Dendritic cell treated with granulocyte-macrophage colony-stimulating factor and Interleukin-4, amounts not matched to agents 40 ng/mL and 50 ng/mL, for 4 days (primary cell): ENCODE data around the gene RPF1.

ENCODE experiments used
- H3K27ac Mint-ChIP-seq: one replicate; pipeline ENCODE4 v1.8.0; 2022; ENCODE audit warnings: mild to moderate bottlenecking, mixed read lengths
- H3K27me3 Mint-ChIP-seq: one replicate; pipeline ENCODE4 v1.8.0; 2022; ENCODE audit warnings: mild to moderate bottlenecking, mixed read lengths
- H3K36me3 Mint-ChIP-seq: one replicate; pipeline ENCODE4 v1.8.0; 2022; ENCODE audit warnings: low read depth, mixed read lengths
- H3K4me1 Mint-ChIP-seq: one replicate; pipeline ENCODE4 v1.8.0; 2022; ENCODE audit warnings: low read depth, mixed read lengths
- H3K4me3 Mint-ChIP-seq: one replicate; pipeline ENCODE4 v1.8.0; 2022; ENCODE audit warnings: mild to moderate bottlenecking, moderate library complexity, mixed read lengths
- H3K9me3 Mint-ChIP-seq: one replicate; pipeline ENCODE4 v1.8.0; 2022; ENCODE audit warnings: mixed read lengths
- intact Hi-C: fragments of 100-400 bp; cut with micrococcal nuclease; formaldehyde crosslinking; loops from one replicate; pipeline ENCODE4 v1.15.0; 2022

Gene RPF1

GRCh38 chr1:84541679-84542078 is 62.6 kb downstream of the RPF1 start:
- intact Hi-C loops = loop anchor here (10.0 kb wide), 2 partner anchors 213 to 397 kb away; partner anchors contain the start of gene PRKACB
- H3K36me3 Mint-ChIP-seq = peaks cover 76% of the 10 kb centered on the region
- H3K4me3 Mint-ChIP-seq = no peak overlapping the region
- H3K27me3 Mint-ChIP-seq = no peaks in the 10 kb centered on the region
- no peak overlapping the region for H3K27ac Mint-ChIP-seq
- H3K9me3 Mint-ChIP-seq = no peaks in the 10 kb centered on the region
- H3K4me1 Mint-ChIP-seq = no peaks in the 10 kb centered on the region
